Vagina (tissue), 2 donors: ENCODE data around the gene TSEN54.

Experiments used
- POLR2A ChIP-seq, 2 donors: fragments of 450-650 bp; IDR thresholded peaks; one replicate each; pipeline ENCODE4 v1.6.1; 2017; ENCODE audit warnings: antibody characterized with exemption in 2 of 2, mild to moderate bottlenecking in 2 of 2, moderate library complexity in 2 of 2
- POLR2AphosphoS5 ChIP-seq, 2 donors: sonication (generic); formaldehyde crosslinking; IDR thresholded peaks; one replicate each; pipeline ENCODE4 v1.9.0; 2017; ENCODE audit warnings: antibody characterized with exemption in 2 of 2, mild to moderate bottlenecking in 2 of 2, low read depth in 1 of 2; ENCODE audit not compliant: insufficient read depth in 1 of 2
- TF ChIP-seq, protein P1 (sequence below), 3 experiments: fragments of 450-650 bp in 2 of 3; fragments of 200-600 bp in 1 of 3; sonication (generic) in 1 of 3; IDR thresholded peaks; one replicate each; pipeline ENCODE4 v1.5.1; 2017 to 2019; ENCODE audit warnings: antibody characterized with exemption in 3 of 3, mild to moderate bottlenecking in 2 of 3, moderate library complexity in 2 of 3

DNA sequence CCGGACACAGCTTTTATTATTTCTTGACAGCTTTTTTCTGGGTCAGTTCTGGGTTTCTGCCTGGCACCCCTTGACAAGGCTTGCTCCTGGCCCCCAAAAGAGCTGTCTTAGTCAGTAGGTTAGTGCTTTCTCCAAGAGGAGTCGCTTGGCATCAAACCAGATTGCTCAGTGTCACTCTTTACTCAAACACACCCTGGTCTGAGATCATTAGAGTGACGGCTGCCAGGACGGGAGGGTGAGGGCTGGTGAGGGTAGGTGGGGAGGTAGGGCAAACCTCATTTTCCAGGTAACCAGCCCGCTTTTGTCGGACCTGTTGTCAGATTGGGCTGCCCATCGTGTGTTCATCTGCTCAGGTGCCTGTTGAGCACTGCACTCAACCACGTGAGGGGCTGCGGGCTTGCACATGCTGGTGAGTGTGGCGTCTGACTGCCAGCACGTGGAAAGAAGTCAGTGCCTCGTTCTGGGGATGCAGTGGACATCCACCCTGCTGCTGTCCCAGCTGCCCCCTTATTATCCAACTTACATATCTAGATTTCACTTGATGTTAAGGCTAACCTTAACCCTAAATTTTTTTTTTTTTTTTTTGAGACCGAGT lies 47.5 kb upstream of the TSEN54 start:
- TF ChIP-seq POLR2AphosphoS5 (IDR thresholded peaks at IDR 0.05; ENCODE audit: insufficient read depth in 1 of 2, low read depth in 1 of 2) (no peak), POLR2A (IDR thresholded peaks at IDR 0.05) (no peak)
- TF ChIP-seq, protein P1, sequence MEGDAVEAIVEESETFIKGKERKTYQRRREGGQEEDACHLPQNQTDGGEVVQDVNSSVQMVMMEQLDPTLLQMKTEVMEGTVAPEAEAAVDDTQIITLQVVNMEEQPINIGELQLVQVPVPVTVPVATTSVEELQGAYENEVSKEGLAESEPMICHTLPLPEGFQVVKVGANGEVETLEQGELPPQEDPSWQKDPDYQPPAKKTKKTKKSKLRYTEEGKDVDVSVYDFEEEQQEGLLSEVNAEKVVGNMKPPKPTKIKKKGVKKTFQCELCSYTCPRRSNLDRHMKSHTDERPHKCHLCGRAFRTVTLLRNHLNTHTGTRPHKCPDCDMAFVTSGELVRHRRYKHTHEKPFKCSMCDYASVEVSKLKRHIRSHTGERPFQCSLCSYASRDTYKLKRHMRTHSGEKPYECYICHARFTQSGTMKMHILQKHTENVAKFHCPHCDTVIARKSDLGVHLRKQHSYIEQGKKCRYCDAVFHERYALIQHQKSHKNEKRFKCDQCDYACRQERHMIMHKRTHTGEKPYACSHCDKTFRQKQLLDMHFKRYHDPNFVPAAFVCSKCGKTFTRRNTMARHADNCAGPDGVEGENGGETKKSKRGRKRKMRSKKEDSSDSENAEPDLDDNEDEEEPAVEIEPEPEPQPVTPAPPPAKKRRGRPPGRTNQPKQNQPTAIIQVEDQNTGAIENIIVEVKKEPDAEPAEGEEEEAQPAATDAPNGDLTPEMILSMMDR (IDR thresholded peaks at IDR 0.05), result no peak
